Tibial nerve (tissue), 4 donors: ENCODE measurements around the gene GALNT4. TPM values are rescaled to one million over a fixed set of nuclear protein-coding genes. Genes with fewer than 3 reads are reported as not detected.
A peak's percentile ranks its signal among the peaks of the same experiment; 100 is the strongest.

Experiments
- DNase-seq, 2 donors: peaks; one replicate each; pipeline ENCODE4 v3.0.0-alpha.2; 2019; ENCODE audit warnings: low spot score in 2 of 2
- H3K27ac ChIP-seq, 4 donors: fragments of 200-600 bp; sonication (generic) in 3 of 4; one replicate each; pipeline ENCODE4 v1.5.1; 2017 to 2019; ENCODE audit warnings: mild to moderate bottlenecking in 1 of 4
- H3K27me3 ChIP-seq, 2 donors: fragments of 200-600 bp; sonication (generic) in 1 of 2; one replicate each; pipeline versions ENCODE4 v1.5.1 to v1.6.0; 2017 to 2019
- H3K36me3 ChIP-seq, 3 donors: fragments of 200-600 bp; sonication (generic); one replicate each; pipeline ENCODE4 v1.5.1; 2018 to 2019
- H3K4me1 ChIP-seq, 4 donors: fragments of 200-600 bp; sonication (generic) in 3 of 4; one replicate each; pipeline ENCODE4 v1.5.1; 2017 to 2019
- H3K4me3 ChIP-seq, 4 donors: fragments of 200-600 bp; sonication (generic) in 3 of 4; one replicate each; pipeline ENCODE4 v1.5.1; 2017 to 2019; ENCODE audit warnings: mild to moderate bottlenecking in 1 of 4, moderate library complexity in 1 of 4
- H3K9me3 ChIP-seq, 4 donors: fragments of 200-600 bp; sonication (generic) in 3 of 4; one replicate each; pipeline ENCODE4 v1.5.1; 2017 to 2019
- EP300 ChIP-seq, 2 donors: sonication (generic); formaldehyde crosslinking; IDR thresholded peaks; one replicate each; pipeline ENCODE4 v1.6.1; 2017; ENCODE audit warnings: antibody characterized with exemption in 2 of 2, mild to moderate bottlenecking in 1 of 2
- POLR2A ChIP-seq, 2 donors: fragments of 450-650 bp; IDR thresholded peaks; one replicate each; pipeline ENCODE4 v1.6.1; 2017; ENCODE audit warnings: antibody characterized with exemption in 2 of 2, mild to moderate bottlenecking in 2 of 2, moderate library complexity in 2 of 2
- WGBS, 2 donors: methylation state at CpG; one replicate each; pipeline ENCODE4 v1.1.5; 2018; 5-methylcytosine and 5-hydroxymethylcytosine counted together
- total RNA-seq, 4 donors: library from RNA; depleted of rRNA; stranded (reverse); fragments of >200 nt; gene quantifications; one replicate each; pipeline ENCODE4 v1.1.0, GENCODE V29; 2016
- TF ChIP-seq, protein P1 (sequence below), 5 experiments: fragments of 200-600 bp in 3 of 5; fragments of 450-650 bp in 2 of 5; sonication (generic) in 3 of 5; IDR thresholded peaks; one replicate each; pipeline ENCODE4 v1.5.1; 2016 to 2019; ENCODE audit warnings: antibody characterized with exemption in 5 of 5, mild to moderate bottlenecking in 3 of 5, moderate library complexity in 2 of 5

The GALNT4 gene
- total RNA-seq, 4 donors from 2014 or later: 2.7 to 5.9 (median 5.0) TPM

DNA sequence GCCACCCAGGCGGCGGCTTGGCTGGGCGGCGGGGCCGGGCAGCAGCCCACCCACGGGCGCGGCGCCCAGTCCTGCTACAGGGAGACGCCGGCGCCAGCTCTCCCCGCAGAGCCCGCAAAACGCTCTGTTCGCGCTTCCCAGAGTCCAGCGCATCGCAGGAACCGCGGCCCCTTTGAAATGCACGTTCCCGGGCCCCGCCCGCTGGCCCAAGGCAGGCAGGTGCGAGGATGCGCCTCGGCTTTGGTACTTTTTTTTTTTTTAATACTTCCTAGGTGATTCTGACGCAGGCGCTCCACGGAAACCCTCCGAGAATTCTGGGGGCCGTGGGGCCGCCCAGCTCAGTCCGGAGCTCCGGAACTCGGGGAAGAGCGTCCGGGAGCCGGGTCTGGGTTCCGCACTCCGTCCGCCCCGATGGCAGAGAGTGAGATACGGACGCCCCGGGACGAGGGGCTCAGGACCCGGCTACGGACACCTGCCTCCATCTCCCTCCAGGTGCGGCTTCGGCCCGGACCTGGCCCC, 768 bp upstream of the GALNT4 start:
- Histone ChIP-seq H3K27ac (peak overlapping the region; percentile 71 to 95 (median 92)), H3K9me3 (no peaks in the 10 kb centered on the region), H3K4me3 (peak overlapping the region; percentile 79 to 98 (median 88)), H3K36me3 (no peaks in the 10 kb centered on the region), H3K27me3 (no peaks in the 10 kb centered on the region), H3K4me1 (peaks cover 0 to 57% (median 26%) of the 10 kb centered on the region in 4 donors)
- 0% methylated on average over 43 to 52 of the region's 53 CpGs for WGBS, 2 donors
- no peak for TF ChIP-seq POLR2A (IDR thresholded peaks at IDR 0.05)
- TF ChIP-seq EP300 (IDR thresholded peaks at IDR 0.05): no peak
- TF ChIP-seq, protein P1, sequence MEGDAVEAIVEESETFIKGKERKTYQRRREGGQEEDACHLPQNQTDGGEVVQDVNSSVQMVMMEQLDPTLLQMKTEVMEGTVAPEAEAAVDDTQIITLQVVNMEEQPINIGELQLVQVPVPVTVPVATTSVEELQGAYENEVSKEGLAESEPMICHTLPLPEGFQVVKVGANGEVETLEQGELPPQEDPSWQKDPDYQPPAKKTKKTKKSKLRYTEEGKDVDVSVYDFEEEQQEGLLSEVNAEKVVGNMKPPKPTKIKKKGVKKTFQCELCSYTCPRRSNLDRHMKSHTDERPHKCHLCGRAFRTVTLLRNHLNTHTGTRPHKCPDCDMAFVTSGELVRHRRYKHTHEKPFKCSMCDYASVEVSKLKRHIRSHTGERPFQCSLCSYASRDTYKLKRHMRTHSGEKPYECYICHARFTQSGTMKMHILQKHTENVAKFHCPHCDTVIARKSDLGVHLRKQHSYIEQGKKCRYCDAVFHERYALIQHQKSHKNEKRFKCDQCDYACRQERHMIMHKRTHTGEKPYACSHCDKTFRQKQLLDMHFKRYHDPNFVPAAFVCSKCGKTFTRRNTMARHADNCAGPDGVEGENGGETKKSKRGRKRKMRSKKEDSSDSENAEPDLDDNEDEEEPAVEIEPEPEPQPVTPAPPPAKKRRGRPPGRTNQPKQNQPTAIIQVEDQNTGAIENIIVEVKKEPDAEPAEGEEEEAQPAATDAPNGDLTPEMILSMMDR (IDR thresholded peaks at IDR 0.05): no peak
- DNase-seq: no peak

DNA sequence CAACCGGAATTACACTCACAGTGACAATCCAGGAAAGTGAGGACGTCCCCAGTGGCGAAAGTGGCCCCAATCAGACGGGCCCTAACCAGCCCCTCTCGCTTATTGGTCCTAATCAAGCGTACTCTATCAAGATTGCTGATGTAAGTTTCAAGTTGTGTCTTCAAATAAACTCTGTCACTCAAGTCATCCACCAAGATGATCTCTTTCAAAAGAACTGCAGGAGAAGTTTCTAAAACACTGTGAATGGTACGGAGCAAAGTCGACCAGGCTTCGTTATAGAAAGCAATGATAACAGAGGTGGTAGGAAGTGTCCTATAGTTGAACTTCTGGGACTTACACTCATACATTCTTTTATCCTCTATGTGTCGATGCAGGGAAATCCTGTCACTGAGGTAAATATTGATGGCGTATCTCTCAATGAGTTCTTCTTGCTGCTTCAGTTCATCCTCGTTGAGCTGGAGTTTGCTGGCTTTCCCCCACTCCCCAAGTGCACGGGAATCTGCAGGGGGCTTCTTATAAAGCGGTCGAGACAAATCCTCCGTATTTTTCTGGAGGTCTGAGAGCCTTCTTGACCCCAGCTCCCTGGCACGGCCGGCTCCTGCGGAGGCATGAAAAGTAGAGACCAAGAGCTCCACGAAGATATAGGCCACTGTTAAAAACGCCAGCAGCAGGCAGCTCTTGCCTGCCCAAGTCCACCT, 604 bp downstream of the GALNT4 start:
- DNase-seq: no peak
- Histone ChIP-seq H3K4me3 (peak overlapping the region; percentile 79 to 98 (median 88)), H3K27ac (peak overlapping the region; percentile 71 to 95 (median 92)), H3K36me3 (peaks cover 0 to under 1% (median 0%) of the 10 kb centered on the region in 3 donors), H3K27me3 (no peaks in the 10 kb centered on the region), H3K4me1 (peaks cover 0 to 64% (median 26%) of the 10 kb centered on the region in 4 donors), H3K9me3 (no peaks in the 10 kb centered on the region)
- TF ChIP-seq, protein P1 (IDR thresholded peaks at IDR 0.05): no peak
- no peak for TF ChIP-seq EP300 (IDR thresholded peaks at IDR 0.05)
- 25 to 31% methylated on average over 21 of the region's 21 CpGs for WGBS, 2 donors

DNA sequence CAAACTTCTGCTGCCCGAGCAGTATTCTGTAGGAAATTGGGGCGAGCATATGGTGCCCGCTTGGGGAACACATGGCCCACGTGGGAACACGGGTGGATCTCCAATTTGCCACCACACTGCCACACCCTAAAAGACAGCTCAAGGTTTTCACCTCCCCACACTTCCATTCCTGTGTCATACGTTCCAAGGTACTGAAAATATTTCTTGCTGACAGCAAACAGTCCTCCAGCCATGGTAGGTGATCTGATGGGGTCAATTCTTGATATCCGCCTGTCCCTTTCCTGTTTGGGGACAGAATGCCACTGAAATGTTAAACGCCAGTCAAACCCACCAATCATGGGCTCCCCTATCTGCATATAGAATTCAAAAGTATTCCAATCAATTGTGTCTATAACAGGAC, 1.2 kb downstream of the GALNT4 start:
- Histone ChIP-seq H3K36me3 (peaks cover 0 to 3% (median 0%) of the 10 kb centered on the region in 3 donors), H3K27ac (peak overlapping the region in 1 of 4 donors; percentile 90), H3K4me3 (peak overlapping the region; percentile 79 to 98 (median 88)), H3K4me1 (peaks cover 0 to 64% (median 26%) of the 10 kb centered on the region in 4 donors), H3K27me3 (no peaks in the 10 kb centered on the region), H3K9me3 (no peaks in the 10 kb centered on the region)
- no peak for DNase-seq
- TF ChIP-seq POLR2A (IDR thresholded peaks at IDR 0.05) (no peak), EP300 (IDR thresholded peaks at IDR 0.05) (no peak)
- TF ChIP-seq, protein P1 (IDR thresholded peaks at IDR 0.05): no peak
- 86 to 89% methylated on average over 8 of the region's 8 CpGs for WGBS, 2 donors

DNA sequence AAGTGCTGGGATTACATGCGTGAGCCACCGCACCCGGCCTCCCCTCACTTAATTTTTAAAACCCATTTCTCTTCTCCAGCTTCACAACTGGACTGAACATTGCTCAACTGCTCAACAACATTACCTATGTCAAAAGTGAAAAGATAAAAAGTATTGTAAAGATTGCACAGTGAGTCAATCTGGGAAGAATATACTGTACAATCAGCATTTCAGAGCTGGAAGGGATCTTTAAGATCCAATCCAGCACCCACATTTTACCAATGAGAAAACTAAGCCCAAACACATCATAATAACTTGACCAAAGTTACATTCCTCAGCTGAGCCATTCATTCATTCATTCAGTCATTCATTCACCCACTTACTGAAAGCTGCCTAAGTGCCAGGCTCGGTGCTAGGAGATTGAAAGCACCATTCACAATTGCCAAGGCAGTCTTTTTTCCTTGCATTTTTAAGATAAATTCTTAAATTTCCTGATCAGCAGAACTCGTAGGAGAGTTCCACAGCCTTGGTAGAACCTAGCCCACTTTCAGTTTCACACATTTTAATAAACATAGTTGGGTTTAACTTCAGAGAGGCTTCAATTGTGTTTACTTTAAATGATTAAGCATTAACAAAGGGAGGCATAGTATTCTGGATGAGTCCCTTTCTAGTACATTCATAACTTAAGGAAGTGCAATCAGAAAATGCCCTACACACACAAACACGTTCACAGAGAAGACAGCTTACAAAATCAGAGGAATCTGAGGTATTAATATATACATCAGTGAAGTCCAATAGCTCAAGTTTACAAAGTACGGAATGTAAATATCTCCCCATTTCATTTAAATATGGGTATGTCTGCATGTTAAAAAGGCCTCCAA, 3.0 kb downstream of the GALNT4 start:
- Histone ChIP-seq H3K4me3 (peak overlapping the region in 1 of 4 donors; percentile 5), H3K27ac (no peak overlapping the region), H3K9me3 (no peaks in the 10 kb centered on the region), H3K27me3 (no peaks in the 10 kb centered on the region), H3K36me3 (peaks cover 0 to 3% (median 0%) of the 10 kb centered on the region in 3 donors), H3K4me1 (peaks cover 0 to 54% (median 23%) of the 10 kb centered on the region in 4 donors)
- no peak for TF ChIP-seq EP300 (IDR thresholded peaks at IDR 0.05)
- TF ChIP-seq POLR2A (IDR thresholded peaks at IDR 0.05): no peak
- TF ChIP-seq, protein P1 (IDR thresholded peaks at IDR 0.05): no peak
- no peak for DNase-seq
- 70 to 73% methylated on average over 7 of the region's 7 CpGs for WGBS, 2 donors
